GM18907 (cell line): ENCODE data around the gene TMEM151B.

Experiments used
- ATAC-seq: cut with Tn5 transposase; IDR thresholded peaks from one replicate; pipeline ENCODE4 v1.9.1; 2021; ENCODE audit warnings: mild to moderate bottlenecking, moderate library complexity; ENCODE audit not compliant: unreplicated experiment

Gene TMEM151B

DNA sequence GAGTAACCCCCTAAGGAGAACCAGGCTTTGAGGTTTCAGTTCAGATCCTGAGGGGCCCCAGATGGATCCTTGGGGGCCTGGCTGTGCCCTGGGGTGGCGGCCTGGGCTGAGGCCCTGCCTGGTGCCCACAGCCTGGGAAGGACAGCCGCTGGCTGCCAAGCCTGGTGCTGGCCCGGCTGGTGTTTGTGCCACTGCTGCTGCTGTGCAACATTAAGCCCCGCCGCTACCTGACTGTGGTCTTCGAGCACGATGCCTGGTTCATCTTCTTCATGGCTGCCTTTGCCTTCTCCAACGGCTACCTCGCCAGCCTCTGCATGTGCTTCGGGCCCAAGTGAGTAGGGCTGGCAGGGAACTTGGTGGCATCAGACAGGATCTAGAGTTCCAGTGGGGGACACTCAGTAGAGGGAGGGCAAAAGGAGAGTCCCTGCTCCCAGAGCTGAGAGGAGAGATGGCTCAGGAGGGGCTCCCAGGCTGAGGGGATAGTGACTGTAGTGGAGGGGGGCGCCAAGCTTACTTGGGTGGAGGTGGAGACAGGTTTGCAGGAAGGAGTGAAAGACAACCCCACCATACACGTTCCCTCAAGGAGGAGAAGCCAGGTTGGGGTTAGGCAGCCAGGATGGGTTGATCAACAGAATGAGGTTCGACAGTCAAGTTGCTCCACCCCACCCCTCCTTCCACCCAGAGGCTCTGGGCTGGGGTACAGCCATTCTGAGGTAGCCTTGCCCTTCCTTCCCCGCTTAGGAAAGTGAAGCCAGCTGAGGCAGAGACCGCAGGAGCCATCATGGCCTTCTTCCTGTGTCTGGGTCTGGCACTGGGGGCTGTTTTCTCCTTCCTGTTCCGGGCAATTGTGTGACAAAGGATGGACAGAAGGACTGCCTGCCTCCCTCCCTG, 37.3 kb upstream of the TMEM151B start:
- ATAC-seq = no peak

DNA sequence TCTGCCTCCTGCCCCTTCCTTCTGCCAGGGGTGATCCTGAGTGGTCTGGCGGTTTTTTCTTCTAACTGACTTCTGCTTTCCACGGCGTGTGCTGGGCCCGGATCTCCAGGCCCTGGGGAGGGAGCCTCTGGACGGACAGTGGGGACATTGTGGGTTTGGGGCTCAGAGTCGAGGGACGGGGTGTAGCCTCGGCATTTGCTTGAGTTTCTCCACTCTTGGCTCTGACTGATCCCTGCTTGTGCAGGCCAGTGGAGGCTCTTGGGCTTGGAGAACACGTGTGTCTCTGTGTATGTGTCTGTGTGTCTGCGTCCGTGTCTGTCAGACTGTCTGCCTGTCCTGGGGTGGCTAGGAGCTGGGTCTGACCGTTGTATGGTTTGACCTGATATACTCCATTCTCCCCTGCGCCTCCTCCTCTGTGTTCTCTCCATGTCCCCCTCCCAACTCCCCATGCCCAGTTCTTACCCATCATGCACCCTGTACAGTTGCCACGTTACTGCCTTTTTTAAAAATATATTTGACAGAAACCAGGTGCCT, 36.6 kb upstream of the TMEM151B start:
- ATAC-seq = no peak

DNA sequence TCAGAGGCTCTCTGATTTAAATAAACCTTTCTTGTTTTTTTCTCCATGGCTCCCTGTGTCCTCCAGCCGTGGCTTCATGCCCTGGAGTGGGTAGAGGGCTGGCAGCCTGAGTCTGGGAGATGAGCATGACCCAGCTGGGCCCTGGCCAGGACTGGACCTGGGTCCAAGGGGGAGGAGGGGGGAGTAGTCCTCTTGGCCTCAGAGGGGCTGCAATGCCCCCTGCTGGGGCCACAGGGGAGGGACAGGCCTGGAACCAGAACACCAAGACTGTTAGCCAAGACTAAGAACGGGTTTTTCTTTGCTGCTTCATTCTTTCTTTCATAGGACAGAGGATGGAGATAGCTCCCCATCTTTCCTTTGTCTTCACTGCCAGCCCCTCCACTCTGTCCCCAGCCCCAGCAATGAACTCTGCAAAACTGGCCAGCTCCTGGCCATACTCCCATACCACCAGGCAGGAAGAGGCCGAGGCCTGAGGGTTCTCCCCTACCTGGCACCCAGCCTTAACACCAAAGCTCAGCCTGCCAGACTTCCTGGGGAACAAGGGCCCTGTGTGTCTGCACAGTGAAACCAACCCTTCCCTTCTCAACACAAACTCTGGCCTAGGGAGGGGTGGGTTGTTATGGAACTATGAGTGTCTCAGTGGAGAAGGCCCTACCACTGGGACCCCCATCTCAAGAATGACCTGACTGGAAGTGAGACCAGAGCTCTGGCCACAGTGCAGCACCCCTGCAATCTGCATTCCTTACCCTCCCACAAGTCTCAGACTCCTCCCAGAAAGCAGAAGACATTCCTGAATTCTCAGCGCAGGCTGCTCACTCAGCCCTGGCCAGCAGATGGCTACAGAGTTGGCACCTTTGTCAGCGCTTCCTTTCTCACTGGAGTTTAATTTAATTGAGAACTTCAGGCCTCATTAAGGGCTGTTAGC, 35.9 kb upstream of the TMEM151B start:
- ATAC-seq = no peak

DNA sequence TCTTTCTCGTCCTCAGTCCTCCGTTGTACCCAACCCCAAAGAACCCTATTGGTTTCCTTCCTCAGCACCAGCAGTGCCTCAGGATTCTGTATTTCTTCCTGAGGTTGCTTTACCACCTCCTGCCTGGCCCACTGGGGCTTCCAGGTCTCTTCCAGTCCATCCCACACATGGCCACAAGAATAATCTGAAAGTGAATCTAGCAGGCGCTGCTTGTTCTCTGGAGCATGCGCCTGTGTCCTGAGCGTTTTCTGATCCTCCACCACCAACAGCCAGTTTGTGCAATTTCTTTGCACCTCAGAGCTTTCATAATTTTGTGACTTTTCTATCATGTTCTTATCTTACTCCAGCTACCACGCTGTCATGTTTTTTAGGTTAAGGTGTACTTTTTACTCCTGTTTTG, 35.0 kb upstream of the TMEM151B start:
- ATAC-seq = no peak

DNA sequence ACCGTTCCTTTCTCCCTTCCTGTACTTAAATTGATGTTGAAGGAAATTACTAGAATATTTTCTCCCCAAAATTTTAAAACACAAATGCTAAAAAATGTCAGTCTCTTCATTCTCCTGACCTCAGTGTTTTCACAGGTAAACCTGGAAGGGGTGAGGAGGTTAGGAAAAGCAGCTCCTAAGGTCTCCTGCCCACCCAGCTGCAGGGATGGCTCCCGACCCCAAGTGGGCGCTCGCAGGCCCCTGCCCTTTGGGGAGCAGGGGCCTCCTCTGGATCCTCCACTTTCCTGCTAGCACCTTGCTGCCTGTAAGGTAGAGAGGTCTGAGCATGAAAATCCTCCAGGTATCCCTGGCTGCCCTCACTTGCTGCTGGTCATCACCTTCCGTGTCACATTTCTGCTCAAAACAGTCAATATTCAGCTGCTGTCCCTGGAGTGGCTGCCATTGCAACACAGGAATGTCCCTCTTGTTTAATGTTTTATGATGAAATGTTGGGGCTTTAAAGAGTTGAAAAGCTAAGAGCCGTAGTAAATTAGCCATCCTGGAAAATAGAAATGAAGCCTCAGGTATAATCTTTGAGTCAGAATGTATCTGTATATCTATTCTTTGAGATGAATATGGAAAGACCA, 34.2 kb upstream of the TMEM151B start:
- ATAC-seq = no peak

DNA sequence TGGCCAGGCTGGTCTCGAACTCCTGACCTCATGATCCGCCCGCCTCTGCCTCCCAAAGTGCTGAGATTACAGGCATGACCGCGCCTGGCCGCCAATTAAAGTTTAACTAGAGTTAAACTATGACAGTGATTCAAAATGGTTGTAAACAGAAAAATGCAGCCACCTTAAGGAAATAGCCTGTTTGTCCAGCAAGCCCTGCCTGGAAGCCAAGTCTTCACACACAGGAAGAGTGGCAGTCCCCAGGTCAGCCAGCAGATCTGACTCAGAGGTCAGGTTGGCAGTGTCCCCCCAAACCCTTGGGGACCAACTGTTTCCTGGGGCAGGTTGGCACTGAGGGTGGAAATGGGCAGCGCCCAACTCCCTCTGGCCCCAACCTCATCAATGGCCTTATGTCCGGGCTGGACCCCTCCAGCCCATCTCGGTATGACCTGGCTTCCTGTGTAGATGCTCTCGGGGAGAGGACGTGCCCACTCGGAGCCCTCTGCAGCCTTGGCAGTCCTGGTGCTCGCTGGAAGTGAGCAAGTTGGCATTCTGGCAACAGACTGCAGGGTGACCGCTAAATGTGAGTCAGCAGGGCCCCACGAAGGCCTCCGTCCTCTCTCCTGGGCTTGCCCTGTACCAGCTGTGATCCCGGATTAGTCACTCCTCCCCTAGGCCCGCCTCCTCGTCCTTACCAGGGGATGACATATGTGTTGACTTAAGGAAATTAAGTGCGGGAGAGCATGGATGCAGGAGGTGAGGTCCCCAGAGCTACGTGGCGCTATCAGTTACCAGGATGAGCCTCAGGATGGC, 33.0 kb upstream of the TMEM151B start:
- peak; percentile 64 for ATAC-seq

DNA sequence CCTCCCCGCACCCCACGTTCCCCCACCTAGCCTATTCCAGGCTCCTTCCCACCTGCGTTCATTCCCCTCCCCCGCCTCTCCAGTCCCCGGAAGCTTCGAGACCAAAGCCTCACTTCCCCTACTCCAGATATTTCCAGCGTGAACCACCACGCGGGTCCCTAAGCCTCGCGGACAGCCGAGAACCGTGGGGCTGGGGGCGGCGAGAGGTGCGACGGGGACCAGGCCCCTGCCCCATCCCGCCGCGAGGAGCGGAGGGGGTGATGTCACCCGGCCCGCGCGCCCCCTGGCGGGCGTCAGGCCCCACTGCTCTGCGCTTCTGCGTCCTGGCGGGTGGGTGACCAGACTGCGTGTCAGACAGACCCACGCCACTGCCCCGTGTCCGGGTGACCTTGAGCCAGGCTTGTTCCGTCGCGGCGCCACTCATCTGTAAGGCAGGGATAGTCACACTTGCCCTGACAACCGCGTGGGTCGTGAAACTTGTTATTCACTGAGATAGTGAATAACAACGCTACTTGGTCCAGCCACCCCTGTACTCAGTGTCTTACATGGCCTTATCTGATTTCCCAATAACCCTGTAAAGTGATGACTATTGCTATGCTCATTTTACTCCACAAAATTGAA, 32.3 kb upstream of the TMEM151B start:
- ATAC-seq = peak; percentile 76

DNA sequence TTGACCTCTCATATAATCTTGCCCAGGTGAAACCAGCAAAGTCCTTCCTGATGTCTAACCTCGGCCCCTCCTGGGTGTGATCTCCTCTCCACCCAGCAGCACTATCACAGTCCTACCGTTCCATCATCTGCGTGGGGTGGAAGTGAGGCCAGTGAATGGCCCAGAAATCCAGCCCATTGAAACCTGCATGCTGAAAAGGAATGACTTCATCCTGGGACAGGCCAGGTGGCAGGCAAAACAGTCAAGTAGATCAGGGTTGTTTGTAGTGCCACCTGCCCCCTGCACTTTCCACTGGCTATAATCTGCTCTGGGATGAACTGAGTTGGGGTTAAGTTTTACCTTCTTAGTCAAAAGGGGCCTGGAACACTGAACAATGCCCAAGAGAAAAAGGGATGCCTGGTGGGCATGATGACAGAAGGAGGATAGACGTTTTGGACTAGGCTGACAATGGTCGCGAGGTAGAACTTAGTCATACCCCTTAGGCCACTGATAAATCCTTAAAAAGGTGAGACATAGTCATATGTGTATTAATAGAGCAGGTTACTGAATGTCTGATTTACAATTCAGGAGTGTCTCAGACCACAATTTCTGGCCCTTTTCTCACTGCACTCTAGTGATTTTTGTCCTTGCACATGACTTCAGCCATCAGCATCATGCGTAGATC, 31.4 kb upstream of the TMEM151B start:
- ATAC-seq = no peak

DNA sequence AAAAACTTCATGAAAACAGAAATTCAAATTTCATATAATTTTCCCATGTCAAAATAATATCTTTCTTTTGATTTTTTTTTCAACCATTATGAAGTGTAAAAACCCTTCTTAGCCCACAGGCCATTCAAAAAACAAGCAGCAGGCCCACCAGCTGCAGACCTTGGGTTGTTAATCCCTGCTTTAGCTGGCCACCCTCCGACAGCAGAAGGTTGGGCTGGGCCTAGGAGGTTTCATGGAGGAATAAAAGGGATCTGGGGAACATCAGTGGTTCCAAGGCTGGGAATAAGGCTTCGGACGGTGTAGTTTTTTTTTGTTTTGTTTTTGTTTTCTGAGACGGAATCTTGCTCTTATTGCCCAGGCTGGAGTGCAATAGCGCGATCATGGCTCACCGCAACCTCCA, 26.9 kb upstream of the TMEM151B start:
- ATAC-seq = no peak

DNA sequence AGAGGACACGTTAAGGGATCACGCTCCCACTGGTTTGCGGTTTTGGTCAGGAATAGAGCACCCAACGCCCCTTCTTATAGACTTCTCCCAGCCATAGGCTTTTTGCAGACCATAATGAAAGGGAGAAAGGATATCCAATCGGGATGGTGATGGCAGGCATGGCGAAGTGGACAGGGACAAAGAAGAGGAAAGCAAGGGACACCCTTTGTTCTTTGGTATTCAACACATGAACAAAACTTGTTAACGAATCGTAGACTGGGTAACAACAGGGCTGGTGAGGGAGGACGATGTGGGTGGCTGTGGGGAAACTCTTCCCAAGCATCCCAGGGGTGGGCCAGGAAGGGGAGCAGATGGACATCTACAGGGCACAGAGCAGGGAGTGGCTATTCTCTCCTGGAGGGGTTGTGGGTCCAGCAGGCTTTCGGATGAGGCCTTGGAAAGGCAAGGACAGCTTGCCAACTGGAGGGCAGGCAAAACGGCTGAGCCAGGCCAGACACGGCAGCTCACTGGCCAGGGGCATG, 24.8 kb upstream of the TMEM151B start:
- ATAC-seq = no peak

DNA sequence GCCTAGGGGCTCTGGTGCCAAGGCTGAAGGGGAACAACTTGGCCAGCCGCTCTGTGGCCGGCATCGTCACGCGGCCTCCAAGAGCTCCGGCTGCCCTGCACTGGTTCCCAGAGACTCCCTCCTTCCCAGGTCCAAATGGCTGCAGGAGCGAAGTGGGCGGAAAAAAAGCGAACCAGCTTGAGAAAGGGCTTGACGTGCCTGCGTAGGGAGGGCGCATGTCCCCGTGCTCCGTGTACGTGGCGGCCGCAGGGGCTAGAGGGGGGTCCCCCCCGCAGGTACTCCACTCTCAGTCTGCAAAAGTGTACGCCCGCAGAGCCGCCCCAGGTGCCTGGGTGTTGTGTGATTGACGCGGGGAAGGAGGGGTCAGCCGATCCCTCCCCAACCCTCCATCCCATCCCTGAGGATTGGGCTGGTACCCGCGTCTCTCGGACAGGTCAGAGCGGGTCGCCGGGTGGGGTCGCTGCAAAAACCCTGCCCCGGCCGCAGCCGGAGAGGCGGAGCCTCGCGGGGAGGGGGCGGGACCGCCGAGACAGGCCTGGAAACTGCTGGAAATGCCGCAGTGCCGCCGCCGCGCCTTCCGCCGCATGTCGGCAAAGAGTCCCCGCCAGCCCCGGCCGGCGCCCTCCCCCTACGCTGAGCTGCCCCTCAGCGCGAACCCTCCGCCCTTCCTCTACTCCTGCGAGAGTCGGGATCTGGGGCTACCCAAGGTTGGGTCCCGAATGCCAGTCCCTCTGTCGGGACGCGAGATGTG, 24.2 kb upstream of the TMEM151B start:
- ATAC-seq = peak; percentile 59

DNA sequence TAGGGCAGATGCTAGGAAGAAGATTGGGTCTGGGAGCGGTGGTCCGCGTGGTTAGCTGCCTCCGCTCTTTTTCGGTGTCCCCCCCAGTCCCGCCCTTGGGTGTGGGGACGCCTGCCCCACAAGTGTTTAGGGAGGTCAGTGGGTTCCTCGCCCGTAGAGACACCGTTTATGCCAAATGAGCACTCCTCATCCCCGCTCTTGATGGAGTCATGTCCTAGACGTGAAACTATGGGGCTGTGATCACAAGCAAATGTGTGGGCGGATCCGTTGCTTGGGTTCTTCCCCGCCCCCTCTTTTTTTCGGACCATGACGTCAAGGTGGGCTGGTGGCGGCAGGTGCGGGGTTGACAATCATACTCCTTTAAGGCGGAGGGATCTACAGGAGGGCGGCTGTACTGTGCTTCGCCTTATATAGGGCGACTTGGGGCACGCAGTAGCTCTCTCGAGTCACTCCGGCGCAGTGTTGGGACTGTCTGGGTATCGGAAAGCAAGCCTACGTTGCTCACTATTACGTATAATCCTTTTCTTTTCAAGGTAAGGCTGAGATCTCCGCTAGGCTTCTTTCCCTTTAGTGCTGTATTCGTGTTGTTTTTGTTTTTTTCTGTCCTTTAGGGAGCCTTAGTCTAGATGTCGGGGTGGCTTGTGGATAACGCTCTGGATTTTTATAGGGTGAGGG, 23.4 kb upstream of the TMEM151B start, which contains the start of gene HSP90AB1:
Gene HSP90AB1 (plus strand): TSS at position 439 of the 675 bp plus-strand sequence. CDS start 1,529 bp downstream, outside the sequence.
- peak; percentile 68 for ATAC-seq

DNA sequence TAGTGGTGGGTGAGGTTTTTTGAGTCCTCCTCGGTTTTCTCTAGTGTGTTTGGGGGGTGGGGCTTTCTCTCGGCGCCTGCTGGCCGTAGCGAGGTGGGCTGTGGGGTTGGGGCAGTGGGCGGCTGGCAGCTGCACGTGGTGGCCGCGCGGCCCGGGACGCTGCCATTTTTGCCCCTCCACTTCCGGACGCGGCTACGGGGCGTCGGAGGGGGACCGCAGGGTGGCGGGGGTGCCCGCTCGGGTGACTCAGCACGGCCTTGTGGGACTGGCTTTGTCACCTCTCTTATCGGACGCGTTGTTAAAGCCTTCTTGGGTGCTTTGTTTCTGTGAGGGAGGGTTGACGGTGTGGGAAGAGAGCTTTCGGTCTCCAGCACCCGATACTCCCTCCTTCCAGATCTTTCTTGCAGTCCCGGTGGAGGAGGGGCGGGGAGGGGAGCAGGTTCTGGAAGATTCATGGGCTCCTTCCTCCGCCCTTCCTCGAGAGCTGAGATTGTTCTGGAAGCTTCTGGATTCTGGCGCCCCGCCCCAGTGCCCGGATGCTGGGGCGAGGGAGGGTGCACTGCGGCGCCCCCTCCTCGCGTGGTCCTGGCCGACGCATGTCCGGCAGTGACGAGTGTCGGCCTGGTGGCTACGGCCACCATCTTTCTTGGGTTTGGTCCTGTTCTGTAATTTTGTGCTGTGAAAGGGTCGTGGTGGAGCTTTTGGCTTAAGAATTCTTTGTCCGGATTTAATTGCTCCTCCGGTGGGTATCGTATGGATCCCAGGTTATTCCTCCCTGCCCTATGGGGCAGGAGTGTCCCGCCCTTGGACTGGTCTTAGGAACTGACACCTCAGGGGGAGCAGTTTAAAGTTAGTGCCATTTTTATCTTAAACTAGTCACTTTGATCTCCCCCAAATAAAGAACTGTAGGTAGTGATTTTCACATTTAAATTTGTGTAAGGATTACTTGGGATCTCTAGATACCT, 22.6 kb upstream of the TMEM151B start:
- ATAC-seq = peak; percentile 26

DNA sequence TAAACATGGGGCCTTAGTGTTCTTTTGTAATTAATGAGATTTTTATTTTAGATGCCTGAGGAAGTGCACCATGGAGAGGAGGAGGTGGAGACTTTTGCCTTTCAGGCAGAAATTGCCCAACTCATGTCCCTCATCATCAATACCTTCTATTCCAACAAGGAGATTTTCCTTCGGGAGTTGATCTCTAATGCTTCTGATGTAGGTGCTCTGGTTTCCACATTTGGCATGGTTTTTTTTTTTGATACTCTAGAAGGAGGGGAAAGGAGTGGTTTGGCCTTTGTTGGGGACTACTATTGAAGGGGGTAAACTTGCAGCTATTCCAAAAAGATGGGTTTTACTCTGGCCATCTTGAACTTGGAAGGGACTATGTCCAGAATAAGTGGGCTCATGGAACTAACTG, 21.7 kb upstream of the TMEM151B start:
- no peak for ATAC-seq

DNA sequence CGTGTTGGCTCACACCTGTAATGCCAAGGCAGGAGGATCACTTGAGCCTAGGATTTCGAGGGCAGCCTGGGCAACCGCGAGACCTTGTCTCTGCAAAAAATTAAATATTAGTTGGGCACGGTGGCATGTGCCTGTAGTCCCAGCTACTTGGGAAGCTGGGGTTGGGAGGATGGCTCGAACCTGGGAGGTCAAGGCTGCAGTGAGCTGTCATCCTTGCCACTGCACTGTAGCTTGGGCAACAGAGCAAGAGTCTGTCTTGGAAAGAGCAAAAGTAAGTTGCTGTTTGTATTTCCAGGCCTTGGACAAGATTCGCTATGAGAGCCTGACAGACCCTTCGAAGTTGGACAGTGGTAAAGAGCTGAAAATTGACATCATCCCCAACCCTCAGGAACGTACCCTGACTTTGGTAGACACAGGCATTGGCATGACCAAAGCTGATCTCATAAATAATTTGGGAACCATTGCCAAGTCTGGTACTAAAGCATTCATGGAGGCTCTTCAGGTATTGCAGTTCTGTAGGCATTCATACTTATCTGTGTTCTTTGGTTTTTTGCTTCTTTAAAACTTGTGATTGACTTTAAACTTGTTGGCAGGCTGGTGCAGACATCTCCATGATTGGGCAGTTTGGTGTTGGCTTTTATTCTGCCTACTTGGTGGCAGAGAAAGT, 21.0 kb upstream of the TMEM151B start:
- no peak for ATAC-seq
